Suprapubic skin (tissue), 4 donors: Measurements from ENCODE around the gene TOR2A. TPM values are rescaled to one million over a fixed set of nuclear protein-coding genes. Genes with fewer than 3 reads are reported as not detected.
A peak's percentile ranks its signal among the peaks of the same experiment; 100 is the strongest.

ENCODE experiments used
- DNase-seq, 2 donors: peaks; one replicate each; pipeline ENCODE4 v3.0.0-alpha.2; 2019; ENCODE audit warnings: low spot score in 2 of 2
- H3K27ac ChIP-seq: fragments of 200-600 bp; sonication (generic); one replicate; pipeline ENCODE4 v1.5.1; 2019
- H3K27me3 ChIP-seq: fragments of 200-600 bp; sonication (generic); one replicate; pipeline ENCODE4 v1.5.1; 2019
- H3K36me3 ChIP-seq: fragments of 200-600 bp; sonication (generic); one replicate; pipeline ENCODE4 v1.5.1; 2019
- H3K4me1 ChIP-seq: fragments of 200-600 bp; sonication (generic); one replicate; pipeline ENCODE4 v1.5.1; 2019
- H3K4me3 ChIP-seq: fragments of 200-600 bp; sonication (generic); one replicate; pipeline ENCODE4 v1.5.1; 2019; ENCODE audit warnings: mild to moderate bottlenecking
- H3K9me3 ChIP-seq: fragments of 200-600 bp; sonication (generic); one replicate; pipeline ENCODE4 v1.5.1; 2019
- EP300 ChIP-seq: sonication (generic); formaldehyde crosslinking; IDR thresholded peaks from one replicate; pipeline ENCODE4 v1.6.1; 2017; ENCODE audit warnings: antibody characterized with exemption
- POLR2A ChIP-seq, 2 donors: fragments of 450-650 bp; IDR thresholded peaks; one replicate each; pipeline ENCODE4 v1.6.1; 2017; ENCODE audit warnings: antibody characterized with exemption in 2 of 2, mild to moderate bottlenecking in 2 of 2, moderate library complexity in 2 of 2
- POLR2AphosphoS5 ChIP-seq, 3 donors: sonication (generic); formaldehyde crosslinking; IDR thresholded peaks; one replicate each; pipeline ENCODE4 v1.6.1; 2017; ENCODE audit warnings: antibody characterized with exemption in 3 of 3
- WGBS: methylation state at CpG from one replicate; pipeline ENCODE4 v1.1.5; 2018; 5-methylcytosine and 5-hydroxymethylcytosine counted together
- total RNA-seq, 4 donors: library from RNA; depleted of rRNA; stranded (reverse); fragments of >200 nt; gene quantifications; one replicate each; pipeline ENCODE4 v1.1.0, GENCODE V29; 2016
- TF ChIP-seq, protein P1 (sequence below), 2 donors: fragments of 200-600 bp in 1 of 2; fragments of 450-650 bp in 1 of 2; sonication (generic) in 1 of 2; IDR thresholded peaks; one replicate each; pipeline ENCODE4 v1.5.1; 2016 to 2019; ENCODE audit warnings: antibody characterized with exemption in 2 of 2, mild to moderate bottlenecking in 1 of 2, moderate library complexity in 1 of 2

TOR2A gene
- total RNA-seq, 4 donors from 2014 or later: 16.1 to 24.3 (median 19.3) TPM

DNA sequence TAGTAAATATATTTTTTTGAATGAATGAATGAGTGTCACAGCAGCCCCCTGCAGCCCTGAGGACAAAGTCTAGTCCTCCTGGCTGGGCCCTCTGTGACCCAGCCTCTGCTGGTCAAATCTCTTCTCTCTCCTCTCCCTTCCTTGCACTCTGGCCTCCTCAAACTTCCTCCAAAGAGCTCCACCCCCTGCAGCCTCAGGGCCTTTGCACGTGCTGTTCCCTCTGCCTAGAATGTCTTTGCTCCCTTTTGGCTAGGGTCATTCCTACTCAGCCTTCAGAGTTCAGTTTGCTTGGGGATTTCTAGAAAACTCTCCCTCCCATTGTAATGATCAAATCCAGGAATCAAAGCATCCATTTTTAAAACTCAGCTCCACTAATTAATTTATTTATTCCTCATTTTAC is 30.3 kb upstream of the TOR2A start:
- peaks cover 48% of the 10 kb centered on the region for H3K4me1 ChIP-seq
- WGBS: 64% methylated on average over 1 of the region's 1 CpG
- no peaks in the 10 kb centered on the region for H3K27me3 ChIP-seq
- TF ChIP-seq, protein P1, sequence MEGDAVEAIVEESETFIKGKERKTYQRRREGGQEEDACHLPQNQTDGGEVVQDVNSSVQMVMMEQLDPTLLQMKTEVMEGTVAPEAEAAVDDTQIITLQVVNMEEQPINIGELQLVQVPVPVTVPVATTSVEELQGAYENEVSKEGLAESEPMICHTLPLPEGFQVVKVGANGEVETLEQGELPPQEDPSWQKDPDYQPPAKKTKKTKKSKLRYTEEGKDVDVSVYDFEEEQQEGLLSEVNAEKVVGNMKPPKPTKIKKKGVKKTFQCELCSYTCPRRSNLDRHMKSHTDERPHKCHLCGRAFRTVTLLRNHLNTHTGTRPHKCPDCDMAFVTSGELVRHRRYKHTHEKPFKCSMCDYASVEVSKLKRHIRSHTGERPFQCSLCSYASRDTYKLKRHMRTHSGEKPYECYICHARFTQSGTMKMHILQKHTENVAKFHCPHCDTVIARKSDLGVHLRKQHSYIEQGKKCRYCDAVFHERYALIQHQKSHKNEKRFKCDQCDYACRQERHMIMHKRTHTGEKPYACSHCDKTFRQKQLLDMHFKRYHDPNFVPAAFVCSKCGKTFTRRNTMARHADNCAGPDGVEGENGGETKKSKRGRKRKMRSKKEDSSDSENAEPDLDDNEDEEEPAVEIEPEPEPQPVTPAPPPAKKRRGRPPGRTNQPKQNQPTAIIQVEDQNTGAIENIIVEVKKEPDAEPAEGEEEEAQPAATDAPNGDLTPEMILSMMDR (IDR thresholded peaks at IDR 0.05): no peak
- TF ChIP-seq POLR2AphosphoS5 (IDR thresholded peaks at IDR 0.05) (no peak), EP300 (no peak), POLR2A (IDR thresholded peaks at IDR 0.05) (no peak)
- no peaks in the 10 kb centered on the region for H3K9me3 ChIP-seq
- H3K27ac ChIP-seq: peak overlapping the region; percentile 15
- H3K4me3 ChIP-seq: no peak overlapping the region
- no peaks in the 10 kb centered on the region for H3K36me3 ChIP-seq
- no peak for DNase-seq

DNA sequence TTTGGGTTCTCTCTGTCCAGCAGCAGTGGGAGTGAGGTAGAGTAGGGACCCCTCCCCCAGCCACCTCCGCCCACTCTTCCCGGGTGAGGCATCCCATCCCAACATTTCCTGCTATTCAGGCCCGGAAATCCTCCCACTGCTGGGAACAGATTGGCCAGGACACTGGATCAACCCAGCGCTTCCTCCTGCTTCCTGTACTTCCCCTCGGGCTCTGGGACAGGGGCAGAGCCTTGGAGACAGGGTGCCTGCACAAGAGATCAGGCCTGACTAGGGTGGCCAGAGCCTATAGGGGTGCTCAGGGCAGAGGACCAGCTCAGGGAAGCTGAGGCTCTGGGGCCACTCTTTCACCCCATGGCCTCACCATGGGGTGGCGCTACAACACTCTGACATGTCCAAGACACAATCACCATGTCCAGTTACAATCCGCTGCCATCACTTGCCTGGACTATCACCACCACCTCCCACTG is 28.9 kb upstream of the TOR2A start:
- Histone ChIP-seq H3K4me3 (no peak overlapping the region), H3K36me3 (no peaks in the 10 kb centered on the region), H3K4me1 (peaks cover 37% of the 10 kb centered on the region), H3K9me3 (no peaks in the 10 kb centered on the region), H3K27ac (peak overlapping the region; percentile 66), H3K27me3 (no peaks in the 10 kb centered on the region)
- TF ChIP-seq EP300 (no peak), POLR2AphosphoS5 (IDR thresholded peaks at IDR 0.05) (peak in 2 of 3 donors; percentile 34 to 64), POLR2A (IDR thresholded peaks at IDR 0.05) (no peak)
- TF ChIP-seq, protein P1 (IDR thresholded peaks at IDR 0.05): peak in 1 of 2 donors; percentile 22
- no peak for DNase-seq
- WGBS: 54% methylated on average over 7 of the region's 7 CpGs

DNA sequence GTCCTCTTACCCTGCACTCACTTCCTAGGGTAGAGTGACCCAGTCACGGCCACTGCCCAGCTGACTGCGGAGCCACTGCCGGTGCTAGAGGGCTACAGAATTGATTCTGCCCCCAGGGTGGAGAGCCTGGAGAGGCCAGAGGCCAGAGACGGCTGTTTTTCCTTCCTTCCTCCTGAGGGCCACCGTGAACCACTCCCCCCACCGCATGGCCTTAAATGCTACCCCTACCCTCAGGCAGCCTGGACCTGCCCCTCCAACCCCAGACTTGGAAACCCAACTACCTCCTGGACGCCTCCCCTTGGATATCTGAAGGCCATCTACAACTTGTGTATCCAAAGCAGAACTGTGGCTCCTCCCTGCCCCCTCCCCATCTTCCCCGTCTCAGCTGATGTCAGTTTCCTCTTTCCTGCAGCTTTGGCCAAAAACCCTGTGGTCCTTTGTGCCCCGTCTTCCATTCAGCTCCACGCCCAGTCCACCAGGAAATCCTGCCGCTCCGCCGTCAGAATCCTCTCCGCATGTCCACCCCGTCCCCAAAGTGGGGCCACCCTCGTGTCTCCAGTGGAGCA is 27.1 kb upstream of the TOR2A start:
- TF ChIP-seq POLR2A (IDR thresholded peaks at IDR 0.05) (no peak), POLR2AphosphoS5 (IDR thresholded peaks at IDR 0.05) (no peak), EP300 (no peak)
- TF ChIP-seq, protein P1 (IDR thresholded peaks at IDR 0.05): no peak
- H3K36me3 ChIP-seq: no peaks in the 10 kb centered on the region
- no peak for DNase-seq
- H3K27ac ChIP-seq: peak overlapping the region; percentile 66
- no peak overlapping the region for H3K4me3 ChIP-seq
- no peaks in the 10 kb centered on the region for H3K9me3 ChIP-seq
- H3K27me3 ChIP-seq: no peaks in the 10 kb centered on the region
- 53% methylated on average over 16 of the region's 16 CpGs for WGBS
- H3K4me1 ChIP-seq: peaks cover 21% of the 10 kb centered on the region

DNA sequence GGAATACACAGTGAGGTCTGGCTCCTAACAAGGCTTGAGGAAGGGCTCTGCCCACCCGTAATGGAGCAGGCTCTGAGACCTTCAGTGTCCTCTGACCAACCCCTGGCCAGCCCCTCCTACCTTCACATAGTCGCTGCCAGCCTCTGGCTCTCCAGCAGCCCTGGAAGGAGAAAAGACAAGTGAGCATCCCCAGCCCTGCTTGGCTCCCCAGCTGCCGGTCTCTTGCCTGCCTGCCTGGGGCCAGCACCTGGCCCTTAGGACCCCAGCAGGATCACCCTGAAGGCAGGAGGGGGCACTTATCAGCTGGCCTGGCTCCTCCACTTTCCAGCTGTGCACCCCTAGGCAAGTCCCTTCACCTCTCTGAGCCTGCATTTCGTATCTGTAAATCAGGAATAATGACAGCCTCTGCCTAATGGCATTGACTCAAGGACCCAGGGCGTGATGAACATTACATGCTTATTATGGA is 26.4 kb upstream of the TOR2A start:
- H3K36me3 ChIP-seq: no peaks in the 10 kb centered on the region
- peaks cover 20% of the 10 kb centered on the region for H3K4me1 ChIP-seq
- peak overlapping the region; percentile 66 for H3K27ac ChIP-seq
- WGBS: 53% methylated on average over 4 of the region's 5 CpGs
- TF ChIP-seq EP300 (no peak), POLR2A (IDR thresholded peaks at IDR 0.05) (no peak), POLR2AphosphoS5 (IDR thresholded peaks at IDR 0.05) (no peak)
- TF ChIP-seq, protein P1 (IDR thresholded peaks at IDR 0.05): no peak
- DNase-seq: no peak
- no peak overlapping the region for H3K4me3 ChIP-seq
- H3K27me3 ChIP-seq: no peaks in the 10 kb centered on the region
- no peaks in the 10 kb centered on the region for H3K9me3 ChIP-seq

DNA sequence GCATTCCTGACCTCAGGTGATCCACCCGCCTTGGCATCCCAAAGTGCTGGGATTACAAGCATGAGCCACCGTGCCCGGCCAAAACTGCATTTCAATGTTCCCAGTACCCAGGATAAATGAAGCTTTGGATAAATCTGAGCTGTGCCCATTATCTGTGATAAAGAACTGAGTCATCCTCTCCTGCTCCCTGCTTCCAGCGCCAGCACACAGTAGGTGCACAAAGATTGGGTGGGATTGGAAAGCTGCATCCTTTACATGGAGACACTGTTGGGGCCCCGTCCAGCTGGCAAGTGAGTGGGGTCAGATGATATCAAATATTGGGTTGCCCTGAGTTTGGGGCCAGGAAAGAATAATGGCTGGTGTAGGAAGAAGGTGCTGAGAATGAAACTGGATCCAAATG is 26.0 kb upstream of the TOR2A start:
- H3K27ac ChIP-seq: no peak overlapping the region

More for the DNA sequence above, 26.0 kb upstream of the TOR2A start:
- Histone ChIP-seq H3K9me3 (no peaks in the 10 kb centered on the region), H3K4me3 (no peak overlapping the region), H3K27me3 (peaks cover 3% of the 10 kb centered on the region), H3K4me1 (peaks cover 20% of the 10 kb centered on the region), H3K36me3 (no peaks in the 10 kb centered on the region)
- no peak for DNase-seq
- WGBS: 86% methylated on average over 5 of the region's 5 CpGs
- TF ChIP-seq, protein P1 (IDR thresholded peaks at IDR 0.05): no peak
- TF ChIP-seq POLR2AphosphoS5 (IDR thresholded peaks at IDR 0.05) (no peak), EP300 (no peak)
